ENCODE results near the gene AKAP6.

The AKAP6 gene

GRCh38 chr14:32412532-32412931, 83.4 kb downstream of the AKAP6 start:
- no peak for DNase-seq

GRCh38 chr14:32413967-32414640, 85.0 kb downstream of the AKAP6 start:
- no peak for DNase-seq

GRCh38 chr14:32414808-32415255, 85.7 kb downstream of the AKAP6 start:
- no peak for DNase-seq

GRCh38 chr14:32417956-32418552, 89.0 kb downstream of the AKAP6 start:
- DNase-seq = no peak

GRCh38 chr14:32419429-32419828, 90.3 kb downstream of the AKAP6 start:
- no peak for DNase-seq

- DNase-seq = no peak
These were observed 92.7 kb downstream of the AKAP6 start for GRCh38 chr14:32421781-32422180.

- DNase-seq = no peak
These were observed 93.3 kb downstream of the AKAP6 start for GRCh38 chr14:32422440-32422839.

- DNase-seq = no peak
These were observed 96.9 kb downstream of the AKAP6 start for GRCh38 chr14:32426028-32426427.

GRCh38 chr14:32426586-32427388, 97.7 kb downstream of the AKAP6 start:
- DNase-seq = no peak

- no peak for DNase-seq
These were observed 98.8 kb downstream of the AKAP6 start for GRCh38 chr14:32427726-32428528.

- no peak for DNase-seq
These were observed 99.8 kb downstream of the AKAP6 start for GRCh38 chr14:32428875-32429274.

GRCh38 chr14:32430326-32430725, 101.2 kb downstream of the AKAP6 start:
- no peak for DNase-seq

- DNase-seq = no peak
These were observed 103.9 kb downstream of the AKAP6 start for GRCh38 chr14:32432813-32433538.

GRCh38 chr14:32434180-32434579, 105.1 kb downstream of the AKAP6 start:
- DNase-seq = no peak

GRCh38 chr14:32434880-32435279, 105.8 kb downstream of the AKAP6 start:
- DNase-seq = no peak

GRCh38 chr14:32435411-32435810, 106.3 kb downstream of the AKAP6 start:
- DNase-seq = no peak

GRCh38 chr14:32436993-32437392, 107.9 kb downstream of the AKAP6 start:
- DNase-seq = no peak

- DNase-seq = no peak
These were observed 109.4 kb downstream of the AKAP6 start for GRCh38 chr14:32438517-32438916.

GRCh38 chr14:32443890-32444661, 115.0 kb downstream of the AKAP6 start:
- DNase-seq = no peak

- DNase-seq = no peak
These were observed 118.3 kb downstream of the AKAP6 start for GRCh38 chr14:32447371-32447770.

GRCh38 chr14:32449648-32450047, 120.5 kb downstream of the AKAP6 start:
- DNase-seq = no peak
